ENCODE data around the gene PRKCE. TPM values are rescaled to one million over a fixed set of nuclear protein-coding genes. Genes with fewer than 3 reads are reported as not detected.

Gene PRKCE
- polyA plus RNA-seq, 3 donors, result 1.3 to 7.7 (median 2.3) TPM

DNA sequence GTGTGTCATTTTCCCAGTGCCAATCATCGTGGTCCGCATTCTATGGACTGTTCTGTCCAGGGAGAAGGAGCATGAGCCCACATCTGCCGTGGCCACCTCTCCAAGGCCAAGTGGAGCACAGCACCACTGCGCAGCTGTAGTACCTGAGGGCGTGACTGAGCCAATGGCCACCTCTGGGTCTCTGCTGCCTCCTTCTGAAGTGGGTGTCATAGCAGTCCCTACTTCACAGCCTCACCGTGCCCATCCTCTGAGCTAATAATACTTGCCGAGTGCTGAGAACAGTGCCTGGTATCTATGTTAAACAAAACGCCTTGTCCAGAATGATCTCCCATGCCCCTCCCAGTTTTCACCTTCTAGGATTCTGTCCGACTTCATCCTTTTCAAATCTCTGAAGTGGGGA is 256.1 kb downstream of the PRKCE start:
- Mint-ChIP-seq H3K36me3 (peaks cover 0 to 3% of the 10 kb centered on the region in 2 donors), H3K27ac (no peak overlapping the region), H3K4me1 (peaks cover 13% of the 10 kb centered on the region), H3K4me3 (no peak overlapping the region), H3K27me3 (ENCODE audit: low read depth in 3 of 3) (no peaks in the 10 kb centered on the region), H3K9me3 (no peaks in the 10 kb centered on the region)
- no peak overlapping the region for H3K4me3 ChIP-seq (replicated peaks in 1 of 3; ENCODE audit: low read depth in 2 of 3, low read length in 3 of 3)
- H2AFZ ChIP-seq (ENCODE audit: insufficient read depth, low read depth, low read length, poor library complexity, severe bottlenecking), result no peak overlapping the region
- H3K9ac ChIP-seq (ENCODE audit: insufficient read depth, low read length, poor library complexity, severe bottlenecking), result no peak overlapping the region
- DNase-seq, result no peak
- no peaks in the 10 kb centered on the region for H3K27me3 ChIP-seq (ENCODE audit: control insufficient read depth in 2 of 2, insufficient read depth in 2 of 2, low read length in 2 of 2)
- intact Hi-C loops (cut with micrococcal nuclease), result no loop called here
- H3K4me1 ChIP-seq (ENCODE audit: control insufficient read depth in 1 of 2, insufficient read depth in 2 of 2, low read length in 2 of 2), result peaks cover 9 to 10% of the 10 kb centered on the region in 2 donors
- H3K27ac ChIP-seq (ENCODE audit: low read depth in 1 of 2, low read length in 2 of 2), result no peak overlapping the region
- TF ChIP-seq, protein P1, sequence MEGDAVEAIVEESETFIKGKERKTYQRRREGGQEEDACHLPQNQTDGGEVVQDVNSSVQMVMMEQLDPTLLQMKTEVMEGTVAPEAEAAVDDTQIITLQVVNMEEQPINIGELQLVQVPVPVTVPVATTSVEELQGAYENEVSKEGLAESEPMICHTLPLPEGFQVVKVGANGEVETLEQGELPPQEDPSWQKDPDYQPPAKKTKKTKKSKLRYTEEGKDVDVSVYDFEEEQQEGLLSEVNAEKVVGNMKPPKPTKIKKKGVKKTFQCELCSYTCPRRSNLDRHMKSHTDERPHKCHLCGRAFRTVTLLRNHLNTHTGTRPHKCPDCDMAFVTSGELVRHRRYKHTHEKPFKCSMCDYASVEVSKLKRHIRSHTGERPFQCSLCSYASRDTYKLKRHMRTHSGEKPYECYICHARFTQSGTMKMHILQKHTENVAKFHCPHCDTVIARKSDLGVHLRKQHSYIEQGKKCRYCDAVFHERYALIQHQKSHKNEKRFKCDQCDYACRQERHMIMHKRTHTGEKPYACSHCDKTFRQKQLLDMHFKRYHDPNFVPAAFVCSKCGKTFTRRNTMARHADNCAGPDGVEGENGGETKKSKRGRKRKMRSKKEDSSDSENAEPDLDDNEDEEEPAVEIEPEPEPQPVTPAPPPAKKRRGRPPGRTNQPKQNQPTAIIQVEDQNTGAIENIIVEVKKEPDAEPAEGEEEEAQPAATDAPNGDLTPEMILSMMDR (IDR thresholded peaks at IDR 0.05), result no peak
- no peaks in the 10 kb centered on the region for H3K79me2 ChIP-seq (ENCODE audit: insufficient read depth, low read length)
- WGBS (ENCODE audit: insufficient coverage), result 95% methylated on average over 8 of the region's 9 CpGs
- no peaks in the 10 kb centered on the region for H3K9me3 ChIP-seq (replicated peaks in 1 of 2; ENCODE audit: control insufficient read depth in 1 of 2, insufficient read depth in 1 of 2, low read length in 2 of 2)
- no peaks in the 10 kb centered on the region for H3K36me3 ChIP-seq (replicated peaks in 1 of 2; ENCODE audit: control insufficient read depth in 1 of 2, insufficient read depth in 2 of 2, low read length in 2 of 2)
- H3K4me2 ChIP-seq (replicated peaks; ENCODE audit: extremely low read depth, low read length, poor library complexity, severe bottlenecking), result no peak overlapping the region
- H4K20me1 ChIP-seq (ENCODE audit: insufficient read depth, low read length), result no peaks in the 10 kb centered on the region

DNA sequence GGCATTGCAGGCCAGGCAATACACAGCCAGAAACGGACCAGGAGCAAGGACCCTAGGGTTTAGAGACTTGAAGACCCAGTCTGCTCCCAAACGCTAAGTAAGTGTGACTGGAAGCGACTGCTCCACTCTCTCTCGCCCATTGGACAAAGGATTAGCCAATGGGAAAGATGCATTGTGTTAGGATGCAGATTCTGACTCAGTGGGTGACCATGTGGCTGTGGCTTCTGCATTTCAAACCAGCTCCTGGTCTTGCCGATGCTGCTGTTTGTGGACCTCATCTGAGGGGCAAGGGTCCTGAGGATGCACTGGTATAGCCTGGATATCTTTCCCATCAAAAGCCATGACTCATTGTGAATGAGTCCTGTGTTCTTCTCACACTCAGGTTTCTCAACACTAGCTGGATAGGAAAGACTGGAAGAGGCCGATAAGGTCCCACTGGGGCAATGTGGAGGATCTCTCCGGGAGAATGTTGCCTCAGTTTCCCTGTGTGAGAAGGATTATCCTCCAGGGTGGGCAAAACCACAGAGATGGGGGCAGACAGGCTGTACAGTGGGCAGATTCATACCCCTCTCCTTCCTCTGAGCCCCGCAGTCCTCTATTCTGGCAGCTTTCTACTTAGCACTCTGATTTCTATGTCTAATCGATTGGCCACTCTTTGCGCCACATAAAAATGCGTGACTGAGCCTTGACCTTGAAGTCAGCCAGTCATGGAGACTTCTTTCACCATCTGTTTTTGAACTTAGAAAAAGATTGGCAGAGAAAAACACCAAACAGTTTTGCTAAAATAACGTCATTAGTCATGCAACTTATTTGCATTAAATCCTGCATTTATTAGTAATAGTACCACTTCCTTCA is 257.1 kb downstream of the PRKCE start:
- Mint-ChIP-seq H3K4me1 (peaks cover 12% of the 10 kb centered on the region), H3K9me3 (no peaks in the 10 kb centered on the region), H3K36me3 (peaks cover 0 to 6% of the 10 kb centered on the region in 2 donors), H3K27me3 (ENCODE audit: low read depth in 3 of 3) (no peaks in the 10 kb centered on the region), H3K27ac (peak overlapping the region in 1 of 7 donors; percentile 17), H3K4me3 (no peak overlapping the region)
- H3K9ac ChIP-seq (ENCODE audit: insufficient read depth, low read length, poor library complexity, severe bottlenecking), result no peak overlapping the region
- TF ChIP-seq, protein P1 (IDR thresholded peaks at IDR 0.05), result no peak
- no peaks in the 10 kb centered on the region for H3K79me2 ChIP-seq (ENCODE audit: insufficient read depth, low read length)
- no peaks in the 10 kb centered on the region for H3K9me3 ChIP-seq (replicated peaks in 1 of 2; ENCODE audit: control insufficient read depth in 1 of 2, insufficient read depth in 1 of 2, low read length in 2 of 2)
- peaks cover 8 to 9% of the 10 kb centered on the region in 2 donors for H3K4me1 ChIP-seq (ENCODE audit: control insufficient read depth in 1 of 2, insufficient read depth in 2 of 2, low read length in 2 of 2)
- H3K36me3 ChIP-seq (replicated peaks in 1 of 2; ENCODE audit: control insufficient read depth in 1 of 2, insufficient read depth in 2 of 2, low read length in 2 of 2), result no peaks in the 10 kb centered on the region
- intact Hi-C loops (cut with micrococcal nuclease), result no loop called here
- DNase-seq, result no peak
- H4K20me1 ChIP-seq (ENCODE audit: insufficient read depth, low read length), result no peaks in the 10 kb centered on the region
- WGBS (ENCODE audit: insufficient coverage), result 95% methylated on average over 10 of the region's 12 CpGs
- H2AFZ ChIP-seq (ENCODE audit: insufficient read depth, low read depth, low read length, poor library complexity, severe bottlenecking), result no peak overlapping the region
- no peak overlapping the region for H3K4me3 ChIP-seq (replicated peaks in 1 of 3; ENCODE audit: low read depth in 2 of 3, low read length in 3 of 3)
- no peak overlapping the region for H3K4me2 ChIP-seq (replicated peaks; ENCODE audit: extremely low read depth, low read length, poor library complexity, severe bottlenecking)
- no peak overlapping the region for H3K27ac ChIP-seq (ENCODE audit: low read depth in 1 of 2, low read length in 2 of 2)
- H3K27me3 ChIP-seq (ENCODE audit: control insufficient read depth in 2 of 2, insufficient read depth in 2 of 2, low read length in 2 of 2), result no peaks in the 10 kb centered on the region
